SK-N-SH (cell line): ENCODE measurements around the gene LMNB1. TPM values are rescaled to one million over a fixed set of nuclear protein-coding genes. Genes with fewer than 3 reads are reported as not detected.
A peak's percentile ranks its signal among the peaks of the same experiment; 100 is the strongest.

Experiments
- CHD2 ChIP-seq: fragments of 150-350 bp; IDR thresholded peaks from 2 replicates; pipeline ENCODE4 v1.6.1; 2018; ENCODE audit warnings: low read length; ENCODE audit not compliant: partially characterized antibody
- CTCF ChIP-seq: fragments of 200-600 bp; sonication (generic); IDR thresholded peaks from 2 replicates; pipeline ENCODE4 v1.6.1; 2017; ENCODE audit warnings: antibody characterized with exemption, mild to moderate bottlenecking, moderate library complexity
- ELF1 ChIP-seq: IDR thresholded peaks from 2 replicates; pipeline ENCODE4 v1.4.0; 2012
- EP300 ChIP-seq, 2 experiments: IDR thresholded peaks; 2 replicates each; pipeline versions ENCODE4 v1.4.0 to v1.6.1; 2012; ENCODE audit warnings: borderline replicate concordance in 1 of 2, low read depth in 1 of 2, low read length in 1 of 2
- FOSL2 ChIP-seq: IDR thresholded peaks from 2 replicates; pipeline ENCODE4 v1.4.0; 2012; ENCODE audit warnings: low read depth, mild to moderate bottlenecking, moderate library complexity, borderline replicate concordance
- FOXM1 ChIP-seq: IDR thresholded peaks from 2 replicates; pipeline ENCODE4 v1.4.0; 2012; ENCODE audit warnings: low read depth, mild to moderate bottlenecking
- GABPA ChIP-seq: IDR thresholded peaks from 2 replicates; pipeline ENCODE4 v1.4.0; 2012; ENCODE audit warnings: low read depth, mild to moderate bottlenecking
- MEF2A ChIP-seq: IDR thresholded peaks from 2 replicates; pipeline ENCODE4 v1.4.0; 2012; ENCODE audit warnings: low read depth, borderline replicate concordance
- MXI1 ChIP-seq: IDR thresholded peaks from 2 replicates; pipeline ENCODE4 v1.6.1; 2012; ENCODE audit warnings: mild to moderate bottlenecking, low read depth, low read length, improper control_type of control experiment
- NFIC ChIP-seq: IDR thresholded peaks from 2 replicates; pipeline ENCODE4 v1.4.0; 2012; ENCODE audit warnings: borderline replicate concordance
- NRF1 ChIP-seq: IDR thresholded peaks from 2 replicates; pipeline ENCODE4 v1.6.1; 2012; ENCODE audit warnings: low read depth, mild to moderate bottlenecking, low read length
- PBX3 ChIP-seq: IDR thresholded peaks from 2 replicates; pipeline ENCODE4; 2012
- RAD21 ChIP-seq: IDR thresholded peaks from 2 replicates; pipeline ENCODE4 v1.6.1; 2012; ENCODE audit warnings: mild to moderate bottlenecking, low read length
- REST ChIP-seq: IDR thresholded peaks from 2 replicates; pipeline ENCODE4 v1.6.1; 2012; ENCODE audit warnings: mild to moderate bottlenecking, low read depth, low read length, moderate library complexity
- RFX5 ChIP-seq: IDR thresholded peaks from 2 replicates; pipeline ENCODE4 v1.6.1; 2012; ENCODE audit warnings: mild to moderate bottlenecking, improper control_type of control experiment, low read length
- SIN3A ChIP-seq: IDR thresholded peaks from 2 replicates; pipeline ENCODE4 v1.6.1; 2012; ENCODE audit warnings: low read depth, mild to moderate bottlenecking, low read length, moderate library complexity, borderline replicate concordance
- SMC3 ChIP-seq: IDR thresholded peaks from 2 replicates; pipeline ENCODE4 v1.6.1; 2012; ENCODE audit warnings: low read depth, low read length, improper control_type of control experiment
- TAF1 ChIP-seq: IDR thresholded peaks from 2 replicates; pipeline ENCODE4 v1.6.1; 2012; ENCODE audit warnings: low read depth, mild to moderate bottlenecking, low read length, moderate library complexity, borderline replicate concordance
- TCF12 ChIP-seq: IDR thresholded peaks from 2 replicates; pipeline ENCODE4 v1.4.0; 2012
- USF1 ChIP-seq: IDR thresholded peaks from 2 replicates; pipeline ENCODE4 v1.4.0; 2012; ENCODE audit warnings: low read depth, borderline replicate concordance
- USF2 ChIP-seq: fragments of 150-350 bp; IDR thresholded peaks from 2 replicates; pipeline ENCODE4 v1.6.1; 2017; ENCODE audit warnings: antibody characterized with exemption, low read length, low read depth, borderline replicate concordance
- YY1 ChIP-seq: IDR thresholded peaks from 2 replicates; pipeline ENCODE4 v1.4.0; 2012; ENCODE audit warnings: low read depth, mild to moderate bottlenecking
- polyA plus RNA-seq, 3 experiments: library from polyadenylated mRNA; depleted of rRNA; stranded (reverse); fragments of >200 nt; gene quantifications; 2 replicates each; pipeline ENCODE4 v1.2.3, GENCODE V29; 2012
- small RNA-seq, 7 experiments: library from RNA; depleted of rRNA; stranded (forward); fragments of <200 nt; gene quantifications; one replicate each; pipeline ENCODE3, GENCODE V24; 2012

Gene LMNB1
- polyA plus RNA-seq, 1 of the 3 experiments (the other 2 are of a cell fraction) = 34.9 TPM

GRCh38 chr5:126884269-126884819 lies 107.4 kb downstream of the LMNB1 start (continued):
- TF ChIP-seq USF2 (no peak), USF1 (no peak), SIN3A (no peak), ELF1 (no peak), NFIC (peak; percentile 95), GABPA (no peak), CHD2 (no peak), FOSL2 (peak; percentile 72; the same call in 1 of the 2 replicates), SMC3 (no peak), YY1 (no peak), MXI1 (no peak), NRF1 (no peak), REST (no peak), EP300 (IDR thresholded peaks at IDR 0.05; ENCODE audit: borderline replicate concordance in 1 of 2, low read depth in 1 of 2, low read length in 1 of 2) (peak; percentile 55 to 83), RFX5 (no peak), RAD21 (no peak), TAF1 (no peak), FOXM1 (peak; percentile 84; the same call in 1 of the 2 replicates), TCF12 (peak; percentile 93), CTCF (no peak), MEF2A (peak; percentile 58; the same call in 1 of the 2 replicates), PBX3 (peak; percentile 85)

Small RNAs within 50 kb of the gene (small RNA-seq; reads per million reads assigned to genes)
- gene RNU6-752P = 0 reads per million in 7 experiments

Other genes starting within 250 kb of the LMNB1 start
- 44.5 and 55.6 TPM in 2 replicates for gene ALDH7A1, start 181.9 kb upstream of the LMNB1 start, polyA plus RNA-seq (2012; rRNA removed)
- 25.1 and 27.4 TPM in 2 replicates for gene PHAX, start 176.2 kb upstream of the LMNB1 start, polyA plus RNA-seq (2012; rRNA removed)